A549 (cell line): ENCODE measurements around the gene PZP. TPM values are rescaled to one million over a fixed set of nuclear protein-coding genes. Genes with fewer than 3 reads are reported as not detected.
"Not testable (repeated sequence)": the region's sequence is repeated elsewhere in the genome, so short reads cannot be mapped to it uniquely, and the experiment has no call there.

Experiments
- ATAC-seq, 2 experiments: fragments of 200-7000 bp in 1 of 2; fragments of >200 bp in 1 of 2; cut with Nextera tagmentation in 1 of 2; cut with Tn5 transposase in 1 of 2; 3 replicates each; pipeline versions ENCODE4 v1.8.0 to v1.9.1; 2018 to 2020; ENCODE audit warnings: mild to moderate bottlenecking in 1 of 2, moderate library complexity in 1 of 2
- CTCF ChIA-PET: fragments of 300-600 bp; sonication (Branson Sonifier 250); formaldehyde crosslinking; extraction: SDS; loops from one replicate; lab custom pipeline; 2021; ENCODE audit warnings: antibody characterized with exemption, inconsistent platforms; lab: Yijun Ruan, JAX
- POLR2A ChIA-PET: fragments of 350-600 bp; formaldehyde crosslinking; extraction: SDS; loops from one replicate; lab custom pipeline; 2021; ENCODE audit warnings: antibody characterized with exemption, inconsistent platforms; lab: Yijun Ruan, JAX
- DNase-seq, 2 experiments: peaks; one replicate each; pipeline versions ENCODE4 v3.0.0 to v3.0.0-alpha.2; 2011 to 2016; ENCODE audit warnings: low read depth in 1 of 2, low spot score in 1 of 2
- FAIRE-seq: peaks from 2 replicates; lab custom pipeline; 2011; peaks lifted over from hg19 to GRCh38; lab: Jason Lieb, UNC
- H3K27ac ChIP-seq, 2 experiments: fragments of >200 bp; sonication (Bioruptor Twin); formaldehyde crosslinking; 3 replicates each; pipeline ENCODE4 v1.5.1; 2016 to 2017
- H3K4me1 ChIP-seq: fragments of >200 bp; sonication (Bioruptor Twin); formaldehyde crosslinking; 3 replicates; pipeline ENCODE4 v1.6.1; 2016
- H3K4me2 ChIP-seq: fragments of >200 bp; sonication (Bioruptor Twin); formaldehyde crosslinking; 3 replicates; pipeline ENCODE4 v1.6.1; 2016
- H3K4me3 ChIP-seq: fragments of >200 bp; sonication (Bioruptor Twin); formaldehyde crosslinking; 3 replicates; pipeline ENCODE4 v1.5.1; 2016
- H3K9me3 ChIP-seq: fragments of >200 bp; sonication (Bioruptor Twin); formaldehyde crosslinking; 3 replicates; pipeline ENCODE4 v1.6.1; 2016
- BHLHE40 ChIP-seq: IDR thresholded peaks from 2 replicates; pipeline ENCODE4 v1.6.1; 2012; ENCODE audit warnings: low read depth, low read length, inconsistent platforms
- EHF ChIP-seq: fragments of 250-450 bp; sonication (Bioruptor Pico); IDR thresholded peaks from 2 replicates; pipeline ENCODE4 v1.5.0; 2020; ENCODE audit warnings: mild to moderate bottlenecking
- FOSL2 ChIP-seq, 2 experiments: fragments of 450-650 bp in 1 of 2; fragments of >200 bp in 1 of 2; sonication (Bioruptor Twin) in 1 of 2; formaldehyde crosslinking; IDR thresholded peaks; 2 replicates each; pipeline versions ENCODE4 v1.5.0 to v1.6.1; 2016 to 2020; ENCODE audit warnings: mild to moderate bottlenecking in 1 of 2, moderate library complexity in 1 of 2
- HEYL ChIP-seq: fragments of 250-450 bp; sonication (Bioruptor Pico); IDR thresholded peaks from 2 replicates; pipeline ENCODE4 v1.8.0; 2021; ENCODE audit warnings: mild to moderate bottlenecking, moderate library complexity
- HMGXB4 ChIP-seq: fragments of 250-450 bp; sonication (Bioruptor Pico); IDR thresholded peaks from 2 replicates; pipeline ENCODE4 v1.5.0; 2021; ENCODE audit warnings: mild to moderate bottlenecking, moderate library complexity, borderline replicate concordance
- HOXB13 ChIP-seq: fragments of 250-450 bp; sonication (Bioruptor Pico); IDR thresholded peaks from 2 replicates; pipeline ENCODE4 v1.5.0; 2020; ENCODE audit warnings: low read depth, mild to moderate bottlenecking, moderate library complexity
- JUN ChIP-seq, 2 experiments: fragments of >200 bp; sonication (Bioruptor Twin); formaldehyde crosslinking; IDR thresholded peaks; 2 replicates in 1 of 2; 3 replicates in 1 of 2; pipeline ENCODE4 v1.6.1; 2016 to 2017
- MAFK ChIP-seq: fragments of 450-650 bp; IDR thresholded peaks from 2 replicates; pipeline ENCODE4 v1.6.1; 2014; ENCODE audit not compliant: partially characterized antibody
- MYC ChIP-seq: IDR thresholded peaks from 2 replicates; pipeline ENCODE4 v1.6.1; 2012; ENCODE audit warnings: mild to moderate bottlenecking, inconsistent platforms, low read length, improper control_type of control experiment, borderline replicate concordance
- NFE2L2 ChIP-seq: fragments of 150-350 bp; conservative IDR thresholded peaks from 2 replicates; pipeline ENCODE4 v1.6.1; 2014; ENCODE audit warnings: low read length
- NPAS2 ChIP-seq: fragments of 250-450 bp; sonication (Bioruptor Pico); IDR thresholded peaks from 2 replicates; pipeline ENCODE4 v1.8.0; 2022; ENCODE audit warnings: mild to moderate bottlenecking, moderate library complexity, borderline replicate concordance
- PBX3 ChIP-seq: IDR thresholded peaks from 2 replicates; pipeline ENCODE4 v1.6.1; 2012
- POLR2A ChIP-seq: IDR thresholded peaks from 2 replicates; pipeline ENCODE4 v1.6.1; 2012; ENCODE audit warnings: mild to moderate bottlenecking, low read length
- POLR2AphosphoS2 ChIP-seq: conservative IDR thresholded peaks from 2 replicates; pipeline ENCODE4 v1.6.1; 2012; ENCODE audit warnings: low read length, improper control_type of control experiment, inconsistent platforms
- RAD21 ChIP-seq, 2 experiments: fragments of >200 bp in 1 of 2; sonication (Bioruptor Twin) in 1 of 2; formaldehyde crosslinking in 1 of 2; IDR thresholded peaks in 1 of 2; conservative IDR thresholded peaks in 1 of 2; 2 replicates in 1 of 2; 3 replicates in 1 of 2; pipeline ENCODE4 v1.6.1; 2012 to 2018; ENCODE audit warnings: inconsistent platforms in 1 of 2
- RARB ChIP-seq: fragments of 250-450 bp; sonication (Bioruptor Pico); IDR thresholded peaks from 2 replicates; pipeline ENCODE4 v1.8.0; 2021; ENCODE audit warnings: mild to moderate bottlenecking, moderate library complexity
- SMC3 ChIP-seq: fragments of >200 bp; sonication (Bioruptor Twin); formaldehyde crosslinking; IDR thresholded peaks from 3 replicates; pipeline ENCODE4 v1.6.1; 2018; ENCODE audit warnings: inconsistent platforms
- SREBF2 ChIP-seq: fragments of 450-650 bp; IDR thresholded peaks from 2 replicates; pipeline ENCODE4 v1.6.1; 2014; ENCODE audit warnings: mild to moderate bottlenecking, moderate library complexity
- ZSCAN20 ChIP-seq: fragments of 250-450 bp; sonication (Bioruptor Pico); IDR thresholded peaks from 2 replicates; pipeline ENCODE4 v1.8.0; 2022; ENCODE audit warnings: mild to moderate bottlenecking, moderate library complexity
- WGBS: methylation state at CpG from one replicate; pipeline ENCODE4 v1.1.6; 2017; ENCODE audit errors: missing lambda C conversion rate; 5-methylcytosine and 5-hydroxymethylcytosine counted together
- polyA plus RNA-seq, 4 experiments: library from polyadenylated mRNA; depleted of rRNA in 3 of 4; stranded (reverse); fragments of >200 nt; fragmentation: RNase III in 1 of 4; extraction: RNeasy Plus Mini Kit Qiagen cat#74134 plus additional on column Dnase treatment in 1 of 4; gene quantifications; 2 replicates in 3 of 4; 3 replicates in 1 of 4; pipeline ENCODE4 v1.2.3, GENCODE V29; 2011 to 2017

Gene PZP
- polyA plus RNA-seq, 2 of the 4 experiments (the other 2 are of a cell fraction) = not detected

- CTCF ChIA-PET = no interaction called here
- Histone ChIP-seq H3K4me2 (no peak overlapping the region), H3K4me1 (no peaks in the 10 kb centered on the region), H3K9me3 (peaks cover 8% of the 10 kb centered on the region; the same call in 1 of the 3 replicates), H3K4me3 (no peak overlapping the region), H3K27ac (no peak overlapping the region)
- 0% methylated on average over 2 of the region's 2 CpGs for WGBS
- TF ChIP-seq MAFK (no peak), BHLHE40 (no peak)
- POLR2A ChIA-PET = no interaction called here
- FAIRE-seq (no peak), ATAC-seq (no peak), DNase-seq (no peak)
Observed at GRCh38 chr12:9143137-9143536, 65.1 kb downstream of the PZP start.

- 0% methylated on average over 2 of the region's 2 CpGs for WGBS
- H3K4me3 ChIP-seq, H3K4me1 ChIP-seq, POLR2A ChIA-PET, H3K4me2 ChIP-seq, ATAC-seq, H3K27ac ChIP-seq, H3K9me3 ChIP-seq, DNase-seq, FAIRE-seq: not testable (repeated sequence)
- CTCF ChIA-PET = interaction anchor here (0.7 kb wide), 1 partner anchor 198 kb away, joined by 3 read pairs; no protein-coding TSS in a partner anchor
Observed at GRCh38 chr12:9139588-9140290, 68.5 kb downstream of the PZP start.

GRCh38 chr12:9135903-9136310 is 72.3 kb downstream of the PZP start:
- 16% methylated on average over 5 of the region's 5 CpGs for WGBS
- Histone ChIP-seq H3K9me3 (no peaks in the 10 kb centered on the region), H3K4me1 (no peaks in the 10 kb centered on the region), H3K4me3 (no peak overlapping the region), H3K4me2 (no peak overlapping the region), H3K27ac (no peak overlapping the region)
- ATAC-seq (no peak), DNase-seq (no peak), FAIRE-seq (no peak)
- ChIA-PET POLR2A (no interaction called here), CTCF (no interaction called here)
- TF ChIP-seq POLR2AphosphoS2 = no peak
- no peak for TF ChIP-seq MAFK
- TF ChIP-seq NFE2L2 = no peak
- no peak for TF ChIP-seq PBX3
- no peak for TF ChIP-seq HOXB13 (CRISPR knock-in tag)
- TF ChIP-seq RAD21 (conservative IDR thresholded peaks at IDR 0.05 in 1 of 2, IDR thresholded peaks at IDR 0.05 in 1 of 2) = no peak
- no peak for TF ChIP-seq SMC3
- no peak for TF ChIP-seq RARB (CRISPR knock-in tag)
- no peak for TF ChIP-seq POLR2A
- no peak for TF ChIP-seq HMGXB4 (CRISPR knock-in tag)
- TF ChIP-seq HEYL (CRISPR knock-in tag) = no peak
- no peak for TF ChIP-seq JUN (IDR thresholded peaks at IDR 0.05)
- TF ChIP-seq MYC = no peak
- TF ChIP-seq FOSL2 (IDR thresholded peaks at IDR 0.05) = no peak
- TF ChIP-seq FOSL2 (CRISPR knock-in tag; IDR thresholded peaks at IDR 0.05) = no peak
- no peak for TF ChIP-seq EHF
- no peak for TF ChIP-seq SREBF2
- no peak for TF ChIP-seq ZSCAN20 (CRISPR knock-in tag)
- TF ChIP-seq NPAS2 (CRISPR knock-in tag) = no peak
